Right atrium auricular region (tissue), 2 donors: ENCODE measurements around the gene LCN12. TPM values are rescaled to one million over a fixed set of nuclear protein-coding genes. Genes with fewer than 3 reads are reported as not detected.
A peak's percentile ranks its signal among the peaks of the same experiment; 100 is the strongest.

Source experiments
- DNase-seq: peaks from one replicate; pipeline ENCODE4 v3.0.0-alpha.2; 2019; ENCODE audit warnings: low spot score
- H3K27ac ChIP-seq, 2 donors: fragments of 200-600 bp; sonication (generic); 1 replicate in 1 of 2; 2 replicates in 1 of 2; pipeline ENCODE4 v1.5.1; 2016 to 2019
- H3K27me3 ChIP-seq, 2 donors: fragments of 200-600 bp; sonication (generic); one replicate each; pipeline versions ENCODE4 v1.5.1 to v1.6.0; 2017 to 2019
- H3K36me3 ChIP-seq: fragments of 200-600 bp; sonication (generic); one replicate; pipeline ENCODE4 v1.5.1; 2016
- H3K4me1 ChIP-seq, 2 donors: fragments of 200-600 bp; sonication (generic); one replicate each; pipeline versions ENCODE4 v1.5.1 to v1.6.0; 2017 to 2019
- H3K4me3 ChIP-seq, 2 donors: fragments of 200-600 bp; sonication (generic); 1 replicate in 1 of 2; 2 replicates in 1 of 2; pipeline ENCODE4 v1.5.1; 2017 to 2019; ENCODE audit warnings: mild to moderate bottlenecking in 1 of 2, moderate library complexity in 1 of 2
- H3K9me3 ChIP-seq, 2 donors: fragments of 200-600 bp; sonication (generic); one replicate each; pipeline ENCODE4 v1.5.1; 2019
- CTCF ChIP-seq, 2 donors: fragments of 200-600 bp; sonication (generic); IDR thresholded peaks; one replicate each; pipeline ENCODE4 v1.5.1; 2019; ENCODE audit warnings: antibody characterized with exemption in 2 of 2
- total RNA-seq, 2 donors: library from RNA; depleted of rRNA; stranded (reverse); fragments of >200 nt; gene quantifications; one replicate each; pipeline ENCODE4 v1.1.0, GENCODE V29; 2016

Gene LCN12
- total RNA-seq, 2 donors from 2014 or later: 10.8 to 11.3 TPM

GRCh38 chr9:136997371-136997770 lies 45.3 kb downstream of the LCN12 start:
- H3K27ac ChIP-seq: no peak overlapping the region
- TF ChIP-seq CTCF (IDR thresholded peaks at IDR 0.05): no peak
- no peaks in the 10 kb centered on the region for H3K27me3 ChIP-seq
- no peak for DNase-seq
- no peaks in the 10 kb centered on the region for H3K36me3 ChIP-seq
- no peaks in the 10 kb centered on the region for H3K9me3 ChIP-seq
- no peak overlapping the region for H3K4me3 ChIP-seq
- peaks cover 0 to 48% of the 10 kb centered on the region in 2 donors for H3K4me1 ChIP-seq

- Histone ChIP-seq H3K27me3 (no peaks in the 10 kb centered on the region), H3K4me1 (peaks cover 0 to 43% of the 10 kb centered on the region in 2 donors)
Observed at GRCh38 chr9:136997830-136998234, 45.8 kb downstream of the LCN12 start.

GRCh38 chr9:137000177-137000930 lies 48.3 kb downstream of the LCN12 start:
- H3K27ac ChIP-seq: no peak overlapping the region
- TF ChIP-seq CTCF (IDR thresholded peaks at IDR 0.05): no peak
- H3K27me3 ChIP-seq: no peaks in the 10 kb centered on the region
- no peak overlapping the region for H3K4me3 ChIP-seq
- H3K4me1 ChIP-seq: peaks cover 0 to 18% of the 10 kb centered on the region in 2 donors
- no peak for DNase-seq
- H3K9me3 ChIP-seq: no peaks in the 10 kb centered on the region
- no peaks in the 10 kb centered on the region for H3K36me3 ChIP-seq

More at GRCh38 chr9:136997830-136998234, 45.8 kb downstream of the LCN12 start:
- DNase-seq: no peak
- TF ChIP-seq CTCF (IDR thresholded peaks at IDR 0.05): peak in 1 of 2 donors; percentile 22
- Histone ChIP-seq H3K36me3 (no peaks in the 10 kb centered on the region), H3K27ac (no peak overlapping the region), H3K9me3 (no peaks in the 10 kb centered on the region), H3K4me3 (no peak overlapping the region)

- H3K36me3 ChIP-seq: no peaks in the 10 kb centered on the region
- no peak overlapping the region for H3K27ac ChIP-seq
- no peaks in the 10 kb centered on the region for H3K9me3 ChIP-seq
- H3K4me1 ChIP-seq: peaks cover 0 to 1% of the 10 kb centered on the region in 2 donors
- no peak for DNase-seq
- no peak for TF ChIP-seq CTCF (IDR thresholded peaks at IDR 0.05)
- H3K4me3 ChIP-seq: no peak overlapping the region
- no peaks in the 10 kb centered on the region for H3K27me3 ChIP-seq
Observed at GRCh38 chr9:137001857-137002645, 50.0 kb downstream of the LCN12 start.

GRCh38 chr9:137002646-137003041 lies 50.6 kb downstream of the LCN12 start:
- Histone ChIP-seq H3K27ac (no peak overlapping the region), H3K4me3 (no peak overlapping the region), H3K4me1 (no peaks in the 10 kb centered on the region), H3K36me3 (no peaks in the 10 kb centered on the region), H3K9me3 (no peaks in the 10 kb centered on the region), H3K27me3 (no peaks in the 10 kb centered on the region)
- no peak for DNase-seq
- no peak for TF ChIP-seq CTCF (IDR thresholded peaks at IDR 0.05)
